Gastroesophageal sphincter (tissue), 3 donors: ENCODE measurements around the gene PTRHD1.

Experiments used
- EP300 ChIP-seq: sonication (generic); formaldehyde crosslinking; IDR thresholded peaks from one replicate; pipeline ENCODE4 v1.6.1; 2017; ENCODE audit warnings: antibody characterized with exemption, mild to moderate bottlenecking
- POLR2A ChIP-seq, 2 donors: fragments of 450-650 bp; IDR thresholded peaks; one replicate each; pipeline ENCODE4 v1.6.1; 2017; ENCODE audit warnings: antibody characterized with exemption in 2 of 2, mild to moderate bottlenecking in 2 of 2, moderate library complexity in 1 of 2
- POLR2AphosphoS5 ChIP-seq: sonication (generic); formaldehyde crosslinking; IDR thresholded peaks from one replicate; pipeline ENCODE4 v1.6.1; 2017; ENCODE audit warnings: antibody characterized with exemption
- TF ChIP-seq, protein P1 (sequence below), 4 experiments: fragments of 200-600 bp in 2 of 4; fragments of 450-650 bp in 2 of 4; sonication (generic) in 1 of 4; IDR thresholded peaks; one replicate each; pipeline ENCODE4 v1.5.1; 2017 to 2019; ENCODE audit warnings: antibody characterized with exemption in 4 of 4, mild to moderate bottlenecking in 2 of 4, moderate library complexity in 2 of 4

DNA sequence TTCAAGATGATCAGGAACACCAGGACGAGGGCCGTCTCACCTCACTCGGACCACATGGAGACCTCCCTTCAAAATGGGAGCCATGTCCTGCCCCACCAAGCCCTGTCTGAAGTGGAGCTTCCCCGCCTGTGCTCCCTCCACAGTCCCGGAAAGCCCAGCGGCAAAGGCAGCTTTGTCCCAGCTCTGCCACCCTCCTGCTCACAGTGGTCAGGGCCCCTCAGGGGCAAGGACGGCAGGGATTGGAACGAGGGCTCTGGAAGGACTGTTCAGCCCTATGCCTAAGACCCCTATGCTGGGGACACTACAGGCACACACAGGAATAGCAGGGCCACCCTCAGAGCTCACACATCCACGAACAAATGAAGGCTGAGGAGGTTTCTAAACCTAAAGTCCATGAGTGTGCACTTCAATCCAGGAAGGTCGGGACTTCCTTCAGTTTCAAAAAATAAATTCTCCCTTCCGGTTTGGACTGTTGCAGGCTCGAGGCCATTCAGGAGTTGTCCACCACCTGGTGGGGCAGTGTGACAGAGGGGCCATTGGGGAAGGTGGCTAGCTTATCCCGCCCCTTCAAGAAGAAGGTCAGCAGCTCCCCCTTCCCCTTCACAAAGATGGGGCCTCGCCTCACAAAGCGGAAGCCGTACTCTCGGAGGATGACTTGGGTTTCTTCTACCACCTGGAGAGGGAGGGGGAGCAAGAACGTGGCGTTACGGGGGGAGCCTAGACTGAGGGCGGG is 26.4 kb upstream of the PTRHD1 start:
- TF ChIP-seq EP300 (no peak), POLR2A (IDR thresholded peaks at IDR 0.05) (no peak), POLR2AphosphoS5 (no peak)
- TF ChIP-seq, protein P1, sequence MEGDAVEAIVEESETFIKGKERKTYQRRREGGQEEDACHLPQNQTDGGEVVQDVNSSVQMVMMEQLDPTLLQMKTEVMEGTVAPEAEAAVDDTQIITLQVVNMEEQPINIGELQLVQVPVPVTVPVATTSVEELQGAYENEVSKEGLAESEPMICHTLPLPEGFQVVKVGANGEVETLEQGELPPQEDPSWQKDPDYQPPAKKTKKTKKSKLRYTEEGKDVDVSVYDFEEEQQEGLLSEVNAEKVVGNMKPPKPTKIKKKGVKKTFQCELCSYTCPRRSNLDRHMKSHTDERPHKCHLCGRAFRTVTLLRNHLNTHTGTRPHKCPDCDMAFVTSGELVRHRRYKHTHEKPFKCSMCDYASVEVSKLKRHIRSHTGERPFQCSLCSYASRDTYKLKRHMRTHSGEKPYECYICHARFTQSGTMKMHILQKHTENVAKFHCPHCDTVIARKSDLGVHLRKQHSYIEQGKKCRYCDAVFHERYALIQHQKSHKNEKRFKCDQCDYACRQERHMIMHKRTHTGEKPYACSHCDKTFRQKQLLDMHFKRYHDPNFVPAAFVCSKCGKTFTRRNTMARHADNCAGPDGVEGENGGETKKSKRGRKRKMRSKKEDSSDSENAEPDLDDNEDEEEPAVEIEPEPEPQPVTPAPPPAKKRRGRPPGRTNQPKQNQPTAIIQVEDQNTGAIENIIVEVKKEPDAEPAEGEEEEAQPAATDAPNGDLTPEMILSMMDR (IDR thresholded peaks at IDR 0.05), result no peak
